ENCODE measurements around the gene FADS6. TPM values are rescaled to one million over a fixed set of nuclear protein-coding genes. Genes with fewer than 3 reads are reported as not detected.

FADS6 gene
- total and polyA plus RNA-seq, 7 donors, result 0.06 to 1.8 (median 1.6) TPM; not detected in 4

Other genes with a start within 250 kb of the FADS6 start
- under 1 TPM in 1 of 4 donors, not detected in 3; 0.27 TPM for gene CD300LF, start 180.7 kb downstream of the FADS6 start, total RNA-seq
- 1 to 10 TPM; 1.8 to 8.3 (median 4.8) TPM for gene CD300LF, start 180.7 kb downstream of the FADS6 start, polyA plus RNA-seq
- 1 to 10 TPM in 3 of 4 donors, under 1 TPM in 1; 0.54 to 4.1 (median 1.4) TPM for gene RAB37, start 156.4 kb downstream of the FADS6 start, total RNA-seq
- 10 to 100 TPM; 15.2 to 28.8 (median 16.9) TPM for gene RAB37, start 156.4 kb downstream of the FADS6 start, polyA plus RNA-seq
- 10 to 100 TPM in 1 of 4 donors, 1 to 10 TPM in 3; 6.6 to 12.5 (median 7.3) TPM for gene NHERF1, start 145.0 kb downstream of the FADS6 start, total RNA-seq
- gene NHERF1, start 145.0 kb downstream of the FADS6 start, polyA plus RNA-seq, result 100 to 1,000 TPM; 122 to 420 (median 194) TPM
- 10 to 100 TPM; 14.3 to 29.9 (median 21.7) TPM for gene NAT9, start 117.3 kb downstream of the FADS6 start, total RNA-seq
- 10 to 100 TPM; 11.3 to 36.4 (median 14.4) TPM for gene NAT9, start 117.3 kb downstream of the FADS6 start, polyA plus RNA-seq
- under 1 TPM in 1 of 4 donors, not detected in 3; 0.49 TPM for gene GRIN2C, start 33.7 kb downstream of the FADS6 start, total RNA-seq
- gene GRIN2C, start 33.7 kb downstream of the FADS6 start, polyA plus RNA-seq, result under 1 TPM in 1 of 3 donors, not detected in 2; 0.22 TPM
- 1 to 10 TPM; 3.0 to 8.6 (median 7.1) TPM for gene FDXR, start 20.6 kb downstream of the FADS6 start, total RNA-seq
- 10 to 100 TPM; 10.8 to 26.9 (median 14.6) TPM for gene FDXR, start 20.6 kb downstream of the FADS6 start, polyA plus RNA-seq
- not detected for gene USH1G, start 29.6 kb upstream of the FADS6 start, total RNA-seq
- under 1 TPM in 1 of 3 donors, not detected in 2; 0.09 TPM for gene USH1G, start 29.6 kb upstream of the FADS6 start, polyA plus RNA-seq
- under 1 TPM in 2 of 4 donors, not detected in 2; 0.36 to 0.55 TPM for gene OTOP2, start 30.6 kb upstream of the FADS6 start, total RNA-seq
- 10 to 100 TPM in 1 of 3 donors, 1 to 10 TPM in 2; 4.8 to 21.0 (median 9.5) TPM for gene OTOP2, start 30.6 kb upstream of the FADS6 start, polyA plus RNA-seq
- gene OTOP3, start 42.3 kb upstream of the FADS6 start, total RNA-seq, result not detected
- gene OTOP3, start 42.3 kb upstream of the FADS6 start, polyA plus RNA-seq, result 1 to 10 TPM in 1 of 3 donors, under 1 TPM in 2; 0.28 to 1.8 (median 0.60) TPM
- 10 to 100 TPM in 1 of 4 donors, 1 to 10 TPM in 3; 7.1 to 21.6 (median 8.3) TPM for gene HID1, start 79.1 kb upstream of the FADS6 start, total RNA-seq
- gene HID1, start 79.1 kb upstream of the FADS6 start, polyA plus RNA-seq, result 10 to 100 TPM; 23.4 to 34.8 (median 33.8) TPM
- gene CDR2L, start 94.0 kb upstream of the FADS6 start, total RNA-seq, result 10 to 100 TPM in 3 of 4 donors, 1 to 10 TPM in 1; 9.3 to 16.9 (median 10.3) TPM
- 1 to 10 TPM; 2.4 to 3.7 (median 3.0) TPM for gene CDR2L, start 94.0 kb upstream of the FADS6 start, polyA plus RNA-seq
- gene MRPL58, start 119.0 kb upstream of the FADS6 start, total RNA-seq, result 100 to 1,000 TPM in 1 of 4 donors, 10 to 100 TPM in 3; 46.3 to 104 (median 62.5) TPM
- gene MRPL58, start 119.0 kb upstream of the FADS6 start, polyA plus RNA-seq, result 10 to 100 TPM; 36.6 to 56.9 (median 53.0) TPM
- 100 to 1,000 TPM; 303 to 480 (median 367) TPM for gene ATP5PD, start 153.3 kb upstream of the FADS6 start, total RNA-seq
- gene ATP5PD, start 153.3 kb upstream of the FADS6 start, polyA plus RNA-seq, result 100 to 1,000 TPM; 481 to 726 (median 592) TPM
- gene KCTD2, start 153.6 kb upstream of the FADS6 start, total RNA-seq, result 10 to 100 TPM; 19.6 to 25.5 (median 21.8) TPM
- 10 to 100 TPM; 12.5 to 24.0 (median 13.8) TPM for gene KCTD2, start 153.6 kb upstream of the FADS6 start, polyA plus RNA-seq
- 10 to 100 TPM in 1 of 4 donors, 1 to 10 TPM in 3; 2.6 to 15.0 (median 6.4) TPM for gene SLC16A5, start 194.3 kb upstream of the FADS6 start, total RNA-seq
- 10 to 100 TPM in 2 of 3 donors, 1 to 10 TPM in 1; 6.6 to 31.1 (median 13.4) TPM for gene SLC16A5, start 194.3 kb upstream of the FADS6 start, polyA plus RNA-seq
- gene ARMC7, start 216.3 kb upstream of the FADS6 start, total RNA-seq, result 1 to 10 TPM; 3.2 to 7.8 (median 4.3) TPM
- 10 to 100 TPM; 15.0 to 18.9 (median 16.6) TPM for gene ARMC7, start 216.3 kb upstream of the FADS6 start, polyA plus RNA-seq
- 100 to 1,000 TPM in 1 of 4 donors, 10 to 100 TPM in 3; 60.7 to 109 (median 82.4) TPM for gene NT5C, start 238.1 kb upstream of the FADS6 start, total RNA-seq
- gene NT5C, start 238.1 kb upstream of the FADS6 start, polyA plus RNA-seq, result 100 to 1,000 TPM; 102 to 116 (median 110) TPM